ENCODE data around the gene GPR152.
"Not testable (repeated sequence)": the region's sequence is repeated elsewhere in the genome, so short reads cannot be mapped to it uniquely, and the experiment has no call there.

The GPR152 gene

GRCh38 chr11:67489203-67489884, 36.8 kb upstream of the GPR152 start:
- no peak for DNase-seq (ENCODE audit: low read depth)

- no peak for DNase-seq (ENCODE audit: low read depth)
Observed at GRCh38 chr11:67486481-67487195, 34.1 kb upstream of the GPR152 start.

- DNase-seq (ENCODE audit: low read depth), result not testable (repeated sequence)
Observed at GRCh38 chr11:67485873-67486361, 33.4 kb upstream of the GPR152 start.

- DNase-seq (ENCODE audit: low read depth), result peak; percentile 70
Observed at GRCh38 chr11:67484847-67485311, 32.4 kb upstream of the GPR152 start.

GRCh38 chr11:67483831-67484665, 31.5 kb upstream of the GPR152 start:
- no peak for DNase-seq (ENCODE audit: low read depth)

GRCh38 chr11:67482827-67483798, 30.6 kb upstream of the GPR152 start, which contains the start of gene AIP:
Gene AIP (plus strand): TSS chr11:67483026. CDS start chr11:67483159, 133 bp downstream.
- peak; percentile 96 for DNase-seq (ENCODE audit: low read depth)

- DNase-seq (ENCODE audit: low read depth), result no peak
Observed at GRCh38 chr11:67482275-67482826, 29.8 kb upstream of the GPR152 start.

GRCh38 chr11:67477344-67478050, 25.0 kb upstream of the GPR152 start:
- DNase-seq (ENCODE audit: low read depth), result not testable (repeated sequence)

- DNase-seq (ENCODE audit: low read depth), result not testable (repeated sequence)
Observed at GRCh38 chr11:67476692-67477091, 24.2 kb upstream of the GPR152 start.

- no peak for DNase-seq (ENCODE audit: low read depth)
Observed at GRCh38 chr11:67472882-67473281, 20.4 kb upstream of the GPR152 start.

- no peak for DNase-seq (ENCODE audit: low read depth)
Observed at GRCh38 chr11:67470337-67471002, 17.9 kb upstream of the GPR152 start.

- no peak for DNase-seq (ENCODE audit: low read depth)
Observed at GRCh38 chr11:67469508-67469811, 16.9 kb upstream of the GPR152 start.

- peak; percentile 88 for DNase-seq (ENCODE audit: low read depth)
Observed at GRCh38 chr11:67468759-67469507, 16.4 kb upstream of the GPR152 start, which contains the start of gene TMEM134. Gene TMEM134 (minus strand): TSS chr11:67469251. CDS start chr11:67469192, 59 bp downstream.

GRCh38 chr11:67468456-67468758, 15.9 kb upstream of the GPR152 start:
- no peak for DNase-seq (ENCODE audit: low read depth)

GRCh38 chr11:67468056-67468455, 15.5 kb upstream of the GPR152 start:
- DNase-seq (ENCODE audit: low read depth), result no peak

- no peak for DNase-seq (ENCODE audit: low read depth)
Observed at GRCh38 chr11:67466962-67467771, 14.6 kb upstream of the GPR152 start.

GRCh38 chr11:67466367-67466766, 13.8 kb upstream of the GPR152 start:
- DNase-seq (ENCODE audit: low read depth), result no peak

GRCh38 chr11:67465530-67465929, 13.0 kb upstream of the GPR152 start:
- DNase-seq (ENCODE audit: low read depth), result not testable (repeated sequence)

Data from CMK (cell line).